ENCODE measurements around the gene TMEM255B. TPM values are rescaled to one million over a fixed set of nuclear protein-coding genes. Genes with fewer than 3 reads are reported as not detected.

TMEM255B gene
- total and polyA plus RNA-seq, 2 donors (not counting 3 experiments of a cell fraction or from before 2014, with no cell fraction given), result 105 to 121 TPM

GRCh38 chr13:113803409-113804016, 44.5 kb downstream of the TMEM255B start:
- no peak for DNase-seq (ENCODE audit: low read depth, low spot score)
- Histone ChIP-seq H3K27ac (ENCODE audit: insufficient read depth, low read depth, low read length) (no peak overlapping the region), H3K4me3 (replicated peaks in 1 of 3; ENCODE audit: insufficient read depth in 1 of 3, low read depth in 1 of 3, low read length in 3 of 3) (no peak overlapping the region), H3K9ac (replicated peaks; ENCODE audit: extremely low read depth, insufficient read depth, low read length) (no peak overlapping the region), H4K20me1 (replicated peaks; ENCODE audit: control insufficient read depth, extremely low read depth, insufficient read depth, low read length) (no peaks in the 10 kb centered on the region), H3K4me2 (ENCODE audit: insufficient read depth, low read length) (no peak overlapping the region), H3K27me3 (ENCODE audit: control insufficient read depth in 2 of 2, insufficient read depth in 2 of 2, low read length in 2 of 2) (no peaks in the 10 kb centered on the region), H3K79me2 (ENCODE audit: control insufficient read depth, insufficient read depth, low read length) (no peaks in the 10 kb centered on the region), H2AFZ (ENCODE audit: low read depth, low read length) (no peak overlapping the region), H3K9me3 (replicated peaks; ENCODE audit: control insufficient read depth, insufficient read depth, low read length) (peaks cover 5% of the 10 kb centered on the region), H3K36me3 (ENCODE audit: control insufficient read depth in 2 of 2, extremely low read depth in 1 of 2, insufficient read depth in 2 of 2, low read length in 2 of 2) (peaks cover 0 to 11% of the 10 kb centered on the region in 2 experiments), H3K4me1 (ENCODE audit: control insufficient read depth, extremely low read depth, insufficient read depth, low read length) (peaks cover 3% of the 10 kb centered on the region), H3K9me1 (replicated peaks; ENCODE audit: control insufficient read depth, extremely low read depth, insufficient read depth, low read length) (no peaks in the 10 kb centered on the region)
- dilution Hi-C loops (cut with MboI; ENCODE audit: extremely low pct_ligation_motif_present, low sequenced_read_pairs) (no loop called here), intact Hi-C loops (cut with micrococcal nuclease) (no loop called here)
- no peak for TF ChIP-seq POLR2AphosphoS5 (IDR thresholded peaks at IDR 0.05; ENCODE audit: insufficient read depth, low read depth, low read length)
- TF ChIP-seq POLR2A (IDR thresholded peaks at IDR 0.05; ENCODE audit: low read depth, low read length), result no peak
- TF ChIP-seq, protein P1, sequence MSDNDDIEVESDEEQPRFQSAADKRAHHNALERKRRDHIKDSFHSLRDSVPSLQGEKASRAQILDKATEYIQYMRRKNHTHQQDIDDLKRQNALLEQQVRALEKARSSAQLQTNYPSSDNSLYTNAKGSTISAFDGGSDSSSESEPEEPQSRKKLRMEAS (IDR thresholded peaks at IDR 0.05; ENCODE audit: insufficient read depth, insufficient read length), result no peak
- TF ChIP-seq, protein P2, sequence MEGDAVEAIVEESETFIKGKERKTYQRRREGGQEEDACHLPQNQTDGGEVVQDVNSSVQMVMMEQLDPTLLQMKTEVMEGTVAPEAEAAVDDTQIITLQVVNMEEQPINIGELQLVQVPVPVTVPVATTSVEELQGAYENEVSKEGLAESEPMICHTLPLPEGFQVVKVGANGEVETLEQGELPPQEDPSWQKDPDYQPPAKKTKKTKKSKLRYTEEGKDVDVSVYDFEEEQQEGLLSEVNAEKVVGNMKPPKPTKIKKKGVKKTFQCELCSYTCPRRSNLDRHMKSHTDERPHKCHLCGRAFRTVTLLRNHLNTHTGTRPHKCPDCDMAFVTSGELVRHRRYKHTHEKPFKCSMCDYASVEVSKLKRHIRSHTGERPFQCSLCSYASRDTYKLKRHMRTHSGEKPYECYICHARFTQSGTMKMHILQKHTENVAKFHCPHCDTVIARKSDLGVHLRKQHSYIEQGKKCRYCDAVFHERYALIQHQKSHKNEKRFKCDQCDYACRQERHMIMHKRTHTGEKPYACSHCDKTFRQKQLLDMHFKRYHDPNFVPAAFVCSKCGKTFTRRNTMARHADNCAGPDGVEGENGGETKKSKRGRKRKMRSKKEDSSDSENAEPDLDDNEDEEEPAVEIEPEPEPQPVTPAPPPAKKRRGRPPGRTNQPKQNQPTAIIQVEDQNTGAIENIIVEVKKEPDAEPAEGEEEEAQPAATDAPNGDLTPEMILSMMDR (IDR thresholded peaks at IDR 0.05; ENCODE audit: extremely low read depth in 1 of 2, insufficient read depth in 1 of 2, low read depth in 1 of 2, low read length in 2 of 2), result no peak
- TF ChIP-seq FOS (IDR thresholded peaks at IDR 0.05; ENCODE audit: borderline replicate concordance, insufficient read depth, low read length), result no peak
- TF ChIP-seq MYC (IDR thresholded peaks at IDR 0.05; ENCODE audit: low read depth, low read length), result no peak
- no peak for TF ChIP-seq EZH2 (IDR thresholded peaks at IDR 0.05; ENCODE audit: borderline replicate concordance, low read depth, low read length, severe bottlenecking)
- no peak for TF ChIP-seq GATA2 (IDR thresholded peaks at IDR 0.05; ENCODE audit: insufficient read depth, insufficient read length, low read depth, low read length)
- TF ChIP-seq JUN (IDR thresholded peaks at IDR 0.05; ENCODE audit: borderline replicate concordance, insufficient read depth, insufficient read length, low read depth), result no peak
- POLR2A ChIA-PET, result no interaction called here
- CTCF ChIA-PET, result interaction anchor here (1.1 to 2.3 kb wide), 4 partner anchors 19 to 101 kb away, joined by 3 to 12 read pairs (median 4); no protein-coding TSS in a partner anchor
- no TSS peak for BruUV-seq (replicated peaks)
- no peak for FAIRE-seq
